Fibroblast of mammary gland (primary cell): ENCODE results near the gene PLAU.
"Not testable (repeated sequence)": the region's sequence is repeated elsewhere in the genome, so short reads cannot be mapped to it uniquely, and the experiment has no call there.

ENCODE experiments used
- DNase-seq: peaks from one replicate; pipeline ENCODE4 v3.0.0-alpha.2; 2010; ENCODE audit warnings: low read depth
- H3K4me3 ChIP-seq: 2 replicates; pipeline ENCODE4 v1.5.1; 2011; ENCODE audit warnings: low read depth, mild to moderate bottlenecking, low read length, moderate library complexity; ENCODE audit not compliant: control insufficient read depth
- CTCF ChIP-seq: conservative IDR thresholded peaks from 2 replicates; pipeline ENCODE4 v1.5.1; 2011; ENCODE audit warnings: low read depth, low read length, inconsistent platforms; ENCODE audit not compliant: control insufficient read depth, insufficient read depth

PLAU gene

GRCh38 chr10:73923935-73924598, 13.1 kb downstream of the PLAU start:
- no peak for TF ChIP-seq CTCF
- no peak for DNase-seq
- H3K4me3 ChIP-seq = no peak overlapping the region

- H3K4me3 ChIP-seq = no peak overlapping the region
- DNase-seq = no peak
- no peak for TF ChIP-seq CTCF
Measured at GRCh38 chr10:73924935-73925334, 14.0 kb downstream of the PLAU start.

GRCh38 chr10:73925539-73925938, 14.6 kb downstream of the PLAU start:
- no peak overlapping the region for H3K4me3 ChIP-seq
- TF ChIP-seq CTCF = no peak

GRCh38 chr10:73926152-73926764, 15.3 kb downstream of the PLAU start:
- no peak for TF ChIP-seq CTCF
- no peak for DNase-seq
- H3K4me3 ChIP-seq = no peak overlapping the region

More at GRCh38 chr10:73925539-73925938, 14.6 kb downstream of the PLAU start:
- DNase-seq = no peak

- DNase-seq, H3K4me3 ChIP-seq: not testable (repeated sequence)
Measured at GRCh38 chr10:73930630-73931327, 19.8 kb downstream of the PLAU start.

GRCh38 chr10:73931767-73932619, 21.1 kb downstream of the PLAU start:
- no peak overlapping the region for H3K4me3 ChIP-seq
- DNase-seq = no peak
- no peak for TF ChIP-seq CTCF
